Loucy (cell line): ENCODE results near the gene CCDC38.

Source experiments
- CTCF ChIP-seq: fragments of 200-600 bp; sonication (generic); conservative IDR thresholded peaks from 2 replicates; pipeline ENCODE4 v1.5.1; 2014; ENCODE audit warnings: mild to moderate bottlenecking, antibody characterized with exemption, low read length
- EZH2phosphoT487 ChIP-seq: fragments of 200-600 bp; IDR thresholded peaks from 2 replicates; pipeline ENCODE4 v1.6.1; 2018; ENCODE audit warnings: antibody characterized with exemption, mild to moderate bottlenecking, moderate library complexity, borderline replicate concordance

GRCh38 chr12:95880895-95881294 lies 61.5 kb downstream of the CCDC38 start:
- no peak for TF ChIP-seq CTCF
- no peak for TF ChIP-seq EZH2phosphoT487
